H1 (cell line): ENCODE data around the gene LRRC55. TPM values are rescaled to one million over a fixed set of nuclear protein-coding genes. Genes with fewer than 3 reads are reported as not detected.
A peak's percentile ranks its signal among the peaks of the same experiment; 100 is the strongest.

Experiments
- CTCF ChIA-PET: fragments of 300-600 bp; sonication (Branson Sonifier 250); formaldehyde crosslinking; loops from one replicate; lab custom pipeline; 2021; ENCODE audit not compliant: partially characterized antibody; lab: Charles Lee
- POLR2A ChIA-PET: fragments of 300-600 bp; sonication (Branson Sonifier 250); formaldehyde crosslinking; loops from one replicate; lab custom pipeline; 2021; ENCODE audit warnings: inconsistent platforms; ENCODE audit not compliant: partially characterized antibody; lab: Charles Lee
- DNase-seq, 2 experiments: peaks; one replicate each; pipeline versions ENCODE4 v3.0.0 to v3.0.0-alpha.2; 2010 to 2022; ENCODE audit warnings: low spot score in 2 of 2, low read depth in 1 of 2, mixed read lengths in 1 of 2
- FAIRE-seq: peaks from 2 replicates; lab custom pipeline; 2011; peaks lifted over from hg19 to GRCh38; lab: Jason Lieb, UNC
- H2AFZ ChIP-seq: 2 replicates; pipeline ENCODE4 v1.8.1; 2012; ENCODE audit warnings: low read length, inconsistent platforms
- H2AK5ac ChIP-seq: 2 replicates; pipeline ENCODE4 v1.6.1; 2013; ENCODE audit warnings: low read depth, low read length
- H2BK120ac ChIP-seq: replicated peaks from 2 replicates; pipeline ENCODE3; 2013; ENCODE audit warnings: low read depth, low read length, inconsistent platforms
- H2BK12ac ChIP-seq: 2 replicates; pipeline ENCODE4 v1.6.1; 2013; ENCODE audit warnings: low read depth, low read length
- H2BK15ac ChIP-seq: 2 replicates; pipeline ENCODE4 v1.6.1; 2013; ENCODE audit warnings: low read length
- H2BK20ac ChIP-seq: 2 replicates; pipeline ENCODE4 v1.6.1; 2013; ENCODE audit warnings: low read length
- H2BK5ac ChIP-seq: 2 replicates; pipeline ENCODE4 v1.6.1; 2013; ENCODE audit warnings: low read depth, low read length
- H3K14ac ChIP-seq: 2 replicates; pipeline ENCODE4 v1.6.1; 2013; ENCODE audit warnings: inconsistent platforms; ENCODE audit not compliant: insufficient read length
- H3K18ac ChIP-seq: 2 replicates; pipeline ENCODE4 v1.6.1; 2013; ENCODE audit warnings: low read length; ENCODE audit errors: extremely low read depth
- H3K23ac ChIP-seq: 2 replicates; pipeline ENCODE4 v1.6.1; 2013; ENCODE audit warnings: inconsistent platforms; ENCODE audit not compliant: insufficient read length
- H3K23me2 ChIP-seq: 2 replicates; pipeline ENCODE4 v1.6.1; 2013; ENCODE audit warnings: low read depth, low read length
- H3K27ac ChIP-seq: 2 replicates; pipeline ENCODE4 v1.6.1; 2011; ENCODE audit warnings: low read depth, low read length, inconsistent platforms
- H3K27me3 ChIP-seq, 4 experiments: replicated peaks in 1 of 4; 1 replicate in 1 of 4; 2 replicates in 3 of 4; pipeline versions ENCODE4 v1.6.1 to v1.8.1; 2011 to 2013; ENCODE audit warnings: low read length in 3 of 4, mild to moderate bottlenecking in 3 of 4, inconsistent platforms in 2 of 4, mixed read lengths in 2 of 4, moderate library complexity in 1 of 4; ENCODE audit not compliant: control insufficient read depth in 3 of 4, insufficient read depth in 3 of 4; ENCODE audit errors: extremely low read depth in 1 of 4
- H3K36me3 ChIP-seq, 4 experiments: 2 replicates each; pipeline versions ENCODE4 v1.6.1 to v1.8.1; 2011 to 2013; ENCODE audit warnings: mild to moderate bottlenecking in 4 of 4, low read length in 3 of 4, moderate library complexity in 2 of 4, control low read depth in 1 of 4, inconsistent platforms in 1 of 4; ENCODE audit not compliant: insufficient read depth in 4 of 4, control insufficient read depth in 2 of 4
- H3K4ac ChIP-seq: replicated peaks from 2 replicates; pipeline ENCODE3; 2013; ENCODE audit warnings: low read length, low read depth, mixed read lengths, inconsistent platforms; ENCODE audit not compliant: insufficient read length
- H3K4me1 ChIP-seq, 4 experiments: replicated peaks in 1 of 4; 1 replicate in 1 of 4; 2 replicates in 3 of 4; pipeline versions ENCODE4 v1.6.1 to v1.8.1; 2011 to 2013; ENCODE audit warnings: low read length in 3 of 4, inconsistent platforms in 2 of 4, mixed read lengths in 1 of 4; ENCODE audit not compliant: insufficient read depth in 4 of 4, control insufficient read depth in 3 of 4
- H3K4me2 ChIP-seq, 2 experiments: 2 replicates each; pipeline versions ENCODE4 v1.6.1 to v1.8.1; 2011 to 2013; ENCODE audit warnings: low read depth in 2 of 2, low read length in 2 of 2, control low read depth in 1 of 2, inconsistent platforms in 1 of 2, mild to moderate bottlenecking in 1 of 2; ENCODE audit not compliant: insufficient read depth in 1 of 2
- H3K4me3 ChIP-seq, 4 experiments: fragments of 200-600, 300-600 bp in 1 of 4; sonication (generic), shearing (Covaris generic), sonication (Bioruptor Twin) in 1 of 4; 2 replicates each; pipeline versions ENCODE4 v1.5.1 to v1.8.1; 2011 to 2016; ENCODE audit warnings: low read length in 4 of 4, low read depth in 3 of 4, control low read depth in 2 of 4, inconsistent platforms in 2 of 4, mild to moderate bottlenecking in 2 of 4, mixed read lengths in 1 of 4, moderate library complexity in 1 of 4; ENCODE audit not compliant: insufficient read depth in 2 of 4; ENCODE audit errors: extremely low read depth in 1 of 4
- H3K56ac ChIP-seq: replicated peaks from 2 replicates; pipeline ENCODE3; 2013; ENCODE audit warnings: low read depth, mild to moderate bottlenecking, mixed read lengths, low read length, inconsistent platforms; ENCODE audit not compliant: insufficient read length
- H3K79me1 ChIP-seq: 2 replicates; pipeline ENCODE4 v1.6.1; 2013; ENCODE audit warnings: low read depth, low read length, control low read depth
- H3K79me2 ChIP-seq, 2 experiments: 2 replicates each; pipeline versions ENCODE4 v1.6.1 to v1.8.1; 2012 to 2013; ENCODE audit warnings: low read length in 2 of 2, mild to moderate bottlenecking in 2 of 2, inconsistent platforms in 1 of 2; ENCODE audit not compliant: insufficient read depth in 2 of 2, control insufficient read depth in 1 of 2
- H3K9ac ChIP-seq, 4 experiments: replicated peaks in 1 of 4; 1 replicate in 1 of 4; 2 replicates in 3 of 4; pipeline versions ENCODE4 v1.6.1 to v1.8.1; 2011 to 2013; ENCODE audit warnings: low read depth in 3 of 4, low read length in 3 of 4, control low read depth in 2 of 4, mild to moderate bottlenecking in 2 of 4, moderate library complexity in 2 of 4, inconsistent platforms in 1 of 4; ENCODE audit errors: extremely low read depth in 1 of 4
- H3K9me3 ChIP-seq, 2 experiments: 2 replicates each; pipeline versions ENCODE4 v1.6.1 to v1.8.1; 2012 to 2013; ENCODE audit warnings: mild to moderate bottlenecking in 2 of 2, moderate library complexity in 2 of 2, control low read depth in 1 of 2, inconsistent platforms in 1 of 2, low read depth in 1 of 2, low read length in 1 of 2, mixed read lengths in 1 of 2; ENCODE audit not compliant: insufficient read depth in 2 of 2
- H4K20me1 ChIP-seq, 2 experiments: replicated peaks in 1 of 2; 2 replicates each; pipeline versions ENCODE3 to v1.8.1; 2011 to 2013; ENCODE audit warnings: inconsistent platforms in 2 of 2, low read length in 2 of 2, mild to moderate bottlenecking in 1 of 2; ENCODE audit not compliant: insufficient read depth in 2 of 2, control insufficient read depth in 1 of 2
- H4K5ac ChIP-seq: 2 replicates; pipeline ENCODE4 v1.6.1; 2013; ENCODE audit warnings: low read length, low read depth, mixed read lengths, inconsistent platforms; ENCODE audit not compliant: insufficient read length
- H4K8ac ChIP-seq: 2 replicates; pipeline ENCODE4 v1.8.0; 2013; ENCODE audit warnings: mild to moderate bottlenecking, moderate library complexity, low read length, inconsistent platforms; ENCODE audit not compliant: insufficient read depth; ENCODE audit errors: extremely low read depth
- H4K91ac ChIP-seq: replicated peaks from 2 replicates; pipeline ENCODE3; 2013; ENCODE audit warnings: low read length, mixed read lengths, inconsistent platforms; ENCODE audit not compliant: insufficient read length
- E2F6 ChIP-seq: IDR thresholded peaks from 2 replicates; pipeline ENCODE4 v1.6.1; 2012; ENCODE audit warnings: inconsistent platforms
- GABPA ChIP-seq: IDR thresholded peaks from 2 replicates; pipeline ENCODE4 v1.6.1; 2011; ENCODE audit warnings: mild to moderate bottlenecking, low read length, moderate library complexity, borderline replicate concordance; ENCODE audit not compliant: insufficient read depth
- WGBS, 2 experiments: shearing (Covaris generic) in 1 of 2; methylation state at CpG; one replicate each; pipeline versions ENCODE4 v1.1.6 to v1.1.7; 2013 to 2015; ENCODE audit warnings: low lambda C conversion rate in 2 of 2, mixed read lengths in 2 of 2, inconsistent platforms in 1 of 2, low coverage in 1 of 2, missing lambda C conversion rate in 1 of 2; ENCODE audit not compliant: insufficient replicate concordance in 2 of 2, insufficient coverage in 1 of 2, insufficient read length in 1 of 2; ENCODE audit errors: extremely low coverage in 1 of 2, missing lambda C conversion rate in 1 of 2; 5-methylcytosine and 5-hydroxymethylcytosine counted together
- polyA plus RNA-seq, 7 experiments: library from polyadenylated mRNA; depleted of rRNA in 3 of 7; stranded (reverse) in 5 of 7; unstranded in 2 of 7; fragments of >200 nt in 5 of 7; fragments of 200-250 nt in 2 of 7; gene quantifications; 1 replicate in 5 of 7; 2 replicates in 1 of 7; 4 replicates in 1 of 7; pipeline versions ENCODE4 v1.2.1 to v1.2.3, GENCODE V29; 2011 to 2013; ENCODE audit warnings: missing spikeins in 2 of 7, mixed read lengths in 2 of 7
- total RNA-seq: library from RNA; stranded (reverse); fragmentation: NEBNext Ultra II Directional; extraction: Animal tissue kit (Norgen Biotek cat#: 25700); gene quantifications from 2 replicates; pipeline ENCODE4 v1.2.1, GENCODE V29; 2021

Gene LRRC55
- total and polyA plus RNA-seq, 2 of the 8 experiments (the other 6 are each of a cell fraction or from before 2014, with no cell fraction given), result 0.62 to 1.1 TPM

DNA sequence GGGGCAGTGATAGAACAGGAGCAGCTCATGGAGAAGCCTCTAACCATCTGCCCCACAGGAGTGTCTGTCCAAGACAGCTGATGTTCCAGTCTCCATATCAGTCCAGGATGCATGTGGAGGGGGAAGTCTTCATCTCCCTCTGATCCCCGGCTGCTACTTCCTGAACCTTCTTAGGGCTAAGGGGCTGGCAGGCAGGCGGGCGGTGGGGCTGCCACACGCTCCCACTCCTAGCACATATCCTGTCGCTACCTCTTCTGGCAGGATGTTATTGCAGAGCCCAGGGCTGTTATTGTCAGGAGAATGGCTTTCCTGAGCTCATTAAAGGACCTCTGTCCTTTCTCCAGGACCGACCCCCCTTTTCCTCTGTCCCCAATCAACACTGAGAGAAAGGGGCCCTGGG lies 25.4 kb downstream of the LRRC55 start:
- no peak overlapping the region for H2AK5ac ChIP-seq
- H3K14ac ChIP-seq, result no peak overlapping the region
- no peak overlapping the region for H3K56ac ChIP-seq
- no peak overlapping the region for H3K4ac ChIP-seq
- ChIA-PET POLR2A (no interaction called here), CTCF (interaction anchor here (0.6 to 3.0 kb wide), 7 partner anchors 9 to 287 kb away, joined by 3 to 23 read pairs (median 3); no protein-coding TSS in a partner anchor)
- no peak overlapping the region for H3K4me3 ChIP-seq
- peak overlapping the region; percentile 67; the same call in 1 of the 2 replicates for H2BK20ac ChIP-seq
- H2BK120ac ChIP-seq, result no peak overlapping the region
- 92% methylated on average over 6 of the region's 6 CpGs; no CpG with 5 or more reads in 1 of the 2 experiments for WGBS, 2 experiments
- FAIRE-seq, result no peak
- no peak overlapping the region for H3K27ac ChIP-seq
- no peak overlapping the region for H3K23ac ChIP-seq
- no peaks in the 10 kb centered on the region for H3K79me1 ChIP-seq
- peaks cover 3 to 19% (median 15%) of the 10 kb centered on the region in 4 experiments; a peak in 6 of 7 replicates for H3K4me1 ChIP-seq
- no peak overlapping the region for H3K9ac ChIP-seq
- H4K20me1 ChIP-seq, result no peaks in the 10 kb centered on the region
- H3K9me3 ChIP-seq, result no peaks in the 10 kb centered on the region
- no peak overlapping the region for H4K5ac ChIP-seq
- H3K18ac ChIP-seq, result no peak overlapping the region; the same call in 1 of the 2 replicates
- H4K91ac ChIP-seq, result peak overlapping the region; percentile 72
- no peak overlapping the region; the same call in 1 of the 2 replicates for H2BK15ac ChIP-seq
- no peaks in the 10 kb centered on the region for H3K79me2 ChIP-seq
- H3K36me3 ChIP-seq, result no peaks in the 10 kb centered on the region
- no peak overlapping the region for H4K8ac ChIP-seq
- H2AFZ ChIP-seq, result no peak overlapping the region
- peak overlapping the region; percentile 81; the same call in 1 of the 2 replicates for H2BK12ac ChIP-seq
- H2BK5ac ChIP-seq, result peak overlapping the region; percentile 18; the same call in 1 of the 2 replicates
- DNase-seq, result no peak
- H3K27me3 ChIP-seq, result no peaks in the 10 kb centered on the region
- H3K23me2 ChIP-seq, result no peaks in the 10 kb centered on the region; the same call in 1 of the 2 replicates
- H3K4me2 ChIP-seq, result no peak overlapping the region
- TF ChIP-seq GABPA (no peak), E2F6 (no peak)
